Metanephros (tissue), 1 donor: ENCODE data around the gene NUP85. TPM values are rescaled to one million over a fixed set of nuclear protein-coding genes. Genes with fewer than 3 reads are reported as not detected.

Source experiments
- total RNA-seq: library from RNA; depleted of rRNA; stranded (reverse); fragments of >200 nt; gene quantifications from one replicate; pipeline ENCODE4 v1.2.3, GENCODE V29; 2014

The NUP85 gene
- total RNA-seq: 49.2 TPM

DNA sequence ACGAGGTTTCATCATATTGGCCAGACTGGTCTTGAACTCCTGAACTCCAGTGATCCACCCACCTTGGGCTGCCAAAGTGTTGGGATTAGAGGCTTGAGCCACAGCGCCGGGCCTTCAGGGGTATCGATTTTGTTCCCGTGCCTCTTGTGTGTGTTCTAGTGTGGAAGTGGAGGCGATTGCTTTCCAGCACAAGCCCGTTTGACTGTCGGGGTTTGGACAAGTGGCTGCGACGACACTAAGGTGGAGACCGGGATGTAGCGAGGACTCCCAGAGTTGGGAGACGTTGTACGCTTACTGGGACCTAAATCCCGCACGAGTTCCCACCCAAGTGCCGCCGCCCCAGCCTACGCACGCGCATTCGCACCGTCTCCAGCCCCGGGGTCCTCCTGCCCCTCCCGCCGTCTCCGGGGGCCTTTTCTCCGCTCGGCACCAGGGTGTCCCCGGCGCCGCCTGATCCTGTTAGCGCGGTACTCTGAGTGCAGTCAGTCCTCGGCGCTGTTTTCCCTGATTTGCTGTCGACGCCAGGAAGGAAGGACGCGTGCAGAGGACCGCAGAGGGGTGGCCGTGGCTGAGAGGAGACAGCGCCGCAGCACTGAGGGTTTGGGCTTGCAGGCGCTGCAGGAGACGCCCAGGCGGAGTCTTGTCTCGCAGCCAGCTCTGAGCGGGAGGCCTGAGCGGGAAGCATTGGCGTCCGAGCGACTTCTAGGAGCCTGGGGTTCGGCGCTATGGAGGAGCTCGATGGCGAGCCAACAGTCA lies at the start of gene NUP85:
TSS of gene NUP85 (plus strand) at position 643 of the 756 bp plus-strand sequence. CDS start at position 726, 83 bp downstream.

GRCh38 chr17:75182569-75183436 lies 22.7 kb upstream of the NUP85 start, which contains the start of gene SUMO2:
SUMO2 (minus strand) TSS chr17:75182959; CDS start chr17:75182834, 125 bp downstream.

GRCh38 chr17:75261336-75262111 lies 56.0 kb downstream of the NUP85 start, which contains the start of the genes GGA3 and MRPS7:
GGA3 (minus strand) TSS chr17:75261606; CDS start chr17:75261587, 19 bp downstream.
MRPS7 (plus strand) TSS chr17:75261879; CDS start chr17:75261901, 22 bp downstream.

GRCh38 chr17:75270966-75271232 lies 65.4 kb downstream of the NUP85 start, which contains the start of gene MIF4GD:
MIF4GD (minus strand) TSS chr17:75271231; CDS start chr17:75270195, 1,036 bp downstream.

Other genes with a start within 250 kb of the NUP85 start
- gene HID1, start 232.9 kb upstream of the NUP85 start, total RNA-seq: 13.1 TPM
- gene CDR2L, start 218.0 kb upstream of the NUP85 start, total RNA-seq: 8.2 TPM
- 40.1 TPM for gene MRPL58, start 193.0 kb upstream of the NUP85 start, total RNA-seq
- gene ATP5PD, start 158.7 kb upstream of the NUP85 start, total RNA-seq: 237 TPM
- gene KCTD2, start 158.5 kb upstream of the NUP85 start, total RNA-seq: 18.5 TPM
- gene SLC16A5, start 117.7 kb upstream of the NUP85 start, total RNA-seq: 62.5 TPM
- gene ARMC7, start 95.7 kb upstream of the NUP85 start, total RNA-seq: 9.2 TPM
- gene NT5C, start 73.9 kb upstream of the NUP85 start, total RNA-seq: 72.2 TPM
- gene JPT1, start 51.2 kb upstream of the NUP85 start, total RNA-seq: 53.8 TPM
- 209 TPM for gene SUMO2, start 22.7 kb upstream of the NUP85 start, total RNA-seq
- 25.7 TPM for gene GGA3, start 55.9 kb downstream of the NUP85 start, total RNA-seq
- gene MRPS7, start 56.2 kb downstream of the NUP85 start, total RNA-seq: 48.6 TPM
- gene MIF4GD, start 65.6 kb downstream of the NUP85 start, total RNA-seq: 16.1 TPM
- 8.6 TPM for gene SLC25A19, start 83.8 kb downstream of the NUP85 start, total RNA-seq
- gene GRB2, start 200.0 kb downstream of the NUP85 start, total RNA-seq: 96.6 TPM